HL-60 (cell line): ENCODE results near the gene TAS2R43.

Experiments
- CTCF ChIP-seq: IDR thresholded peaks from one replicate; pipeline ENCODE4 v1.5.1; 2011; ENCODE audit warnings: low read length, control low read depth, inconsistent platforms; ENCODE audit not compliant: insufficient read depth
- GABPA ChIP-seq: IDR thresholded peaks from 2 replicates; pipeline ENCODE4 v1.6.1; 2012; ENCODE audit warnings: low read depth
- POLR2AphosphoS5 ChIP-seq: IDR thresholded peaks from 2 replicates; pipeline ENCODE4 v1.6.1; 2012; ENCODE audit warnings: low read depth
- REST ChIP-seq: IDR thresholded peaks from 2 replicates; pipeline ENCODE4 v1.6.1; 2012; ENCODE audit warnings: low read depth; ENCODE audit not compliant: insufficient replicate concordance
- SPI1 ChIP-seq: IDR thresholded peaks from 2 replicates; pipeline ENCODE4 v1.6.1; 2012; ENCODE audit warnings: low read depth, mild to moderate bottlenecking, borderline replicate concordance

- TF ChIP-seq CTCF (no peak), POLR2AphosphoS5 (no peak), REST (no peak), GABPA (no peak), SPI1 (no peak)
Observed at GRCh38 chr12:11106288-11106687, 14.2 kb upstream of the TAS2R43 start.
